ENCODE data around the gene MAVS.

MAVS gene

DNA sequence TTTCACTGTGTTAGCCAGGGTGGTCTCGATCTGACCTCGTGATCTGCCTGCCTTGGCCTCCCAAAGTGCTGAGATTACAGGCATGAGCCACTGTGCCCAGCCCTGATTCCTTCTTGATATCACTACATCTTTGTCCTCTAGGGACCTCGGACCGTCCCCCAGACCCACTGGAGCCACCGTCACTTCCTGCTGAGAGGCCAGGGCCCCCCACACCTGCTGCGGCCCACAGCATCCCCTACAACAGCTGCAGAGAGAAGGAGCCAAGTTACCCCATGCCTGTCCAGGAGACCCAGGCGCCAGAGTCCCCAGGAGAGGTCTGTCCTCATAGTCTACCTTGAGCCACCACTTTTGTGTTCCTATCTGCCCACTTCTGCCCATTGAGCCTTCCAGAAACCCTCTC is 14.6 kb downstream of the MAVS start:
- H3K4me1 ChIP-seq (ENCODE audit: control insufficient read depth, insufficient read depth, low read length): no peaks in the 10 kb centered on the region
- H3K9ac ChIP-seq (ENCODE audit: low read depth, low read length): no peak overlapping the region
- no peaks in the 10 kb centered on the region for H3K27me3 ChIP-seq (ENCODE audit: control insufficient read depth, insufficient read depth, low read length)
- H3K9me3 ChIP-seq (replicated peaks; ENCODE audit: low read length): no peaks in the 10 kb centered on the region
- H3K4me2 ChIP-seq (ENCODE audit: low read length): no peak overlapping the region
- H3K4me3 ChIP-seq (ENCODE audit: low read length): no peak overlapping the region
- peaks cover 69% of the 10 kb centered on the region for H3K36me3 ChIP-seq (ENCODE audit: insufficient read depth, low read length)

DNA sequence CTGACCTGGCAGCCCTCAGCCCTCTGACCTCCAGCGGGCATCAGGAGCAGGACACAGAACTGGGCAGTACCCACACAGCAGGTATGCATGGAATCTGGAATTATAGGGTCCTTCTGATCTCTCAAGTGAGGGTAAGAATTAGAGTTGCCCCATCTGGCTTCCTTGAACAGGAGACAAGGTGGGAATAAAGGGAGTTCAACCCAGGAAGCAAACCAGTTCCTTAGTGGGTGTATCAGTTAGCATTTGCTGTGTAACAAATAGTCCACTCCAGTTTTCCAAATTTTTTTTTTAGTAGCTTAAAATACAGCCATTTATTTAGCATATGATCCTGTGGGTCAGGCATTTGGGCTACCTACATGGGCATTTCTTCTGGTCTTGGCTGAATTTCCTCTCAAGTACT is 15.7 kb downstream of the MAVS start:
- no peaks in the 10 kb centered on the region for H3K4me1 ChIP-seq (ENCODE audit: control insufficient read depth, insufficient read depth, low read length)
- no peaks in the 10 kb centered on the region for H3K27me3 ChIP-seq (ENCODE audit: control insufficient read depth, insufficient read depth, low read length)
- no peak overlapping the region for H3K9ac ChIP-seq (ENCODE audit: low read depth, low read length)
- H3K9me3 ChIP-seq (replicated peaks; ENCODE audit: low read length): no peaks in the 10 kb centered on the region
- no peak overlapping the region for H3K4me3 ChIP-seq (ENCODE audit: low read length)
- H3K36me3 ChIP-seq (ENCODE audit: insufficient read depth, low read length): peaks cover 75% of the 10 kb centered on the region
- H3K4me2 ChIP-seq (ENCODE audit: low read length): no peak overlapping the region

DNA sequence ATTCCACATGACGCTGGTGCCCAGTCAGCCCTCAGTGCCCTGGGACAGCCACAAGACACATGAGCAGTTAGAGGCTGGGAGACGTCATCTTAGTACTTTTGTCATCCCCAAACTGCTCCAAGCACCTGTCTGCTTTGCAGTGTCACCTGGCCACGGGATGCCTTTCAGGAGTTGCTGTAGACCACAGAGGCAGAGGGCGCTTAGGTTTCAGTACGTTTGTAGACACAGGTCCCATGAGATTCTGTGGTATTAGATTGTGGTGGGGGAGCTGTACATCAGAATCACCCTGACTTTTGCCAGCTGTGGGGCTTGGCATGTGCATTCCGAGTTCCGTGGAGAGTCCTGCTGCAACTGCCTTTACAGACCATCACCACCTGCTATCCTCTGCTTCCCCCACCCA is 16.7 kb downstream of the MAVS start:
- H3K4me1 ChIP-seq (ENCODE audit: control insufficient read depth, insufficient read depth, low read length): no peaks in the 10 kb centered on the region
- H3K4me2 ChIP-seq (ENCODE audit: low read length): no peak overlapping the region
- peaks cover 75% of the 10 kb centered on the region for H3K36me3 ChIP-seq (ENCODE audit: insufficient read depth, low read length)
- no peaks in the 10 kb centered on the region for H3K9me3 ChIP-seq (replicated peaks; ENCODE audit: low read length)
- no peak overlapping the region for H3K9ac ChIP-seq (ENCODE audit: low read depth, low read length)
- no peak overlapping the region for H3K4me3 ChIP-seq (ENCODE audit: low read length)
- H3K27me3 ChIP-seq (ENCODE audit: control insufficient read depth, insufficient read depth, low read length): no peaks in the 10 kb centered on the region

DNA sequence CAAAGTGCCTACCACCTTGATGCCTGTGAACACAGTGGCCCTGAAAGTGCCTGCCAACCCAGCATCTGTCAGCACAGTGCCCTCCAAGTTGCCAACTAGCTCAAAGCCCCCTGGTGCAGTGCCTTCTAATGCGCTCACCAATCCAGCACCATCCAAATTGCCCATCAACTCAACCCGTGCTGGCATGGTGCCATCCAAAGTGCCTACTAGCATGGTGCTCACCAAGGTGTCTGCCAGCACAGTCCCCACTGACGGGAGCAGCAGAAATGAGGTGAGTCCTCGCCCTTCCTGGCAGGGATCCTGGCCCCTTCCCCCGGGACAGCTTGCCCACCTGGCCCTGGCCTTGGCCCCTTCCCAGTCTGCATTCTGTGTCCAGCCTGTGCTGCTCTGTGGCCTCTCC is 17.9 kb downstream of the MAVS start:
- Histone ChIP-seq H3K4me2 (ENCODE audit: low read length) (no peak overlapping the region), H3K9me3 (replicated peaks; ENCODE audit: low read length) (no peaks in the 10 kb centered on the region), H3K27me3 (ENCODE audit: control insufficient read depth, insufficient read depth, low read length) (no peaks in the 10 kb centered on the region), H3K4me1 (ENCODE audit: control insufficient read depth, insufficient read depth, low read length) (no peaks in the 10 kb centered on the region), H3K9ac (ENCODE audit: low read depth, low read length) (no peak overlapping the region), H3K4me3 (ENCODE audit: low read length) (no peak overlapping the region), H3K36me3 (ENCODE audit: insufficient read depth, low read length) (peaks cover 71% of the 10 kb centered on the region)

DNA sequence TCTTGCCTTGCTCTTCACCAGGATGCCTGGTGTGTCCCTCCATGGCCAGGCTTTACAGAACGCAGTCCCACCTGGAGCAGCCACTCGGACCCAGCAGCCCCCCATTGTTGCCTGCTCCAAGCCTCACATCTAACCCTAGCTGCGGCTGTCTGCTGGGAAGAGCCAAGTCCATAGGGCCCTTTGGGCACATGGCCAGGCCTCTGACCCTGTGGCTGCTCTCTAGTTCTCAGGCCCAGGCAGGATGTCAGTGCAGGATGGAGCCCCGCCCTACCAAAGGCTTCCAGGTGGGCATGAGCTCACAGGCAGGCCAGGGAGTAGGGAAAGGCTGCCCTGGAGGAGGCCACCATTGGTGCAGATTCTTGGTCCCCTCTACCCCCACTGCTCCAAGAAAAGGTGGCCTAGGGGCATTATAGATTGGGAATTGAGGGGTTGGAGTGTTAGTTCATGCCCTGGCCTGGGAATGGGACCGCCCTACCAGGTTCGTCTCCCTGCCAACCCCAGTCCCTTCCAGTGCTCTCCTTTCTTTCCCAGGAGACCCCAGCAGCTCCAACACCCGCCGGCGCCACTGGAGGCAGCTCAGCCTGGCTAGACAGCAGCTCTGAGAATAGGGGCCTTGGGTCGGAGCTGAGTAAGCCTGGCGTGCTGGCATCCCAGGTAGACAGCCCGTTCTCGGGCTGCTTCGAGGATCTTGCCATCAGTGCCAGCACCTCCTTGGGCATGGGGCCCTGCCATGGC is 18.7 kb downstream of the MAVS start:
- no peak overlapping the region for H3K9ac ChIP-seq (ENCODE audit: low read depth, low read length)
- H3K4me3 ChIP-seq (ENCODE audit: low read length): no peak overlapping the region
- peaks cover 77% of the 10 kb centered on the region for H3K36me3 ChIP-seq (ENCODE audit: insufficient read depth, low read length)
- H3K4me2 ChIP-seq (ENCODE audit: low read length): no peak overlapping the region
- H3K27me3 ChIP-seq (ENCODE audit: control insufficient read depth, insufficient read depth, low read length): no peaks in the 10 kb centered on the region
- no peaks in the 10 kb centered on the region for H3K9me3 ChIP-seq (replicated peaks; ENCODE audit: low read length)
- no peaks in the 10 kb centered on the region for H3K4me1 ChIP-seq (ENCODE audit: control insufficient read depth, insufficient read depth, low read length)

DNA sequence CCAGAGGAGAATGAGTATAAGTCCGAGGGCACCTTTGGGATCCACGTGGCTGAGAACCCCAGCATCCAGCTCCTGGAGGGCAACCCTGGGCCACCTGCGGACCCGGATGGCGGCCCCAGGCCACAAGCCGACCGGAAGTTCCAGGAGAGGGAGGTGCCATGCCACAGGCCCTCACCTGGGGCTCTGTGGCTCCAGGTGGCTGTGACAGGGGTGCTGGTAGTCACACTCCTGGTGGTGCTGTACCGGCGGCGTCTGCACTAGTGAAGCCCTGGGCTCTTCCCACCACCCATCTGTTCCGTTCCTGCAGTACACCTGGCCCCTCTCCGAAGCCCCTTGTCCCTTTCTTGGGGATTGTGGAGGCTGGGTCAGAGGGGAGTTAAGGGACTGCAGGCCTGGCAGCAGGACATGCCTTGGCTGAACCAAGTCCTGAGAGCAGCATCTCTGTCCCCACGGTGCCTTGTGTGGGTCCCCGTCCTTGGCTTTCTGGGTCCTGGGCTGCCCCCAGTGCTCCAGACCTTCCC is 19.3 kb downstream of the MAVS start:
- H3K4me2 ChIP-seq (ENCODE audit: low read length): no peak overlapping the region
- H3K36me3 ChIP-seq (ENCODE audit: insufficient read depth, low read length): peaks cover 77% of the 10 kb centered on the region
- H3K9ac ChIP-seq (ENCODE audit: low read depth, low read length): no peak overlapping the region
- H3K27me3 ChIP-seq (ENCODE audit: control insufficient read depth, insufficient read depth, low read length): no peaks in the 10 kb centered on the region
- no peak overlapping the region for H3K4me3 ChIP-seq (ENCODE audit: low read length)
- H3K4me1 ChIP-seq (ENCODE audit: control insufficient read depth, insufficient read depth, low read length): no peaks in the 10 kb centered on the region
- H3K9me3 ChIP-seq (replicated peaks; ENCODE audit: low read length): no peaks in the 10 kb centered on the region

DNA sequence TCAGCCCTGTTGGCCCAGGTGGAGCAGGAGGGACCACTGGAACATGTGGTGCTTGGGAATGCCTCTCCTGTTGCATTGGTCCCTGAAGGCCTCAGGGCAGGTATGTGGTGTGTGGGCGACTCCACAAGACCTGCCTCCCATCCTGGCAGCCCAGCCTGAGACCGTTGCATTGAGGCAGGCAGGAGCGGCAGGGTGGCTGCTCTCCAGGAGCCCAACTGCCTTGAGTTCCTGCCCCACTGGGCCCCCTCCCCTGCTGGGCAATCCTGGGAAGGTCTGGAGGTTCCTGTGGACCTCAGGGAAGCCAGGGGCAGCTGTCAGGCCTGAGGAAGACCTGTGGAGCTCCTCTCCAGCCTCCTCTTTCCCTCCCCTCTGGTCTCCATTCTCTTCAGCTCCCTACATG is 19.8 kb downstream of the MAVS start:
- Histone ChIP-seq H3K9ac (ENCODE audit: low read depth, low read length) (no peak overlapping the region), H3K4me1 (ENCODE audit: control insufficient read depth, insufficient read depth, low read length) (no peaks in the 10 kb centered on the region), H3K27me3 (ENCODE audit: control insufficient read depth, insufficient read depth, low read length) (no peaks in the 10 kb centered on the region), H3K4me2 (ENCODE audit: low read length) (no peak overlapping the region), H3K9me3 (replicated peaks; ENCODE audit: low read length) (no peaks in the 10 kb centered on the region), H3K4me3 (ENCODE audit: low read length) (no peak overlapping the region), H3K36me3 (ENCODE audit: insufficient read depth, low read length) (peaks cover 79% of the 10 kb centered on the region)

DNA sequence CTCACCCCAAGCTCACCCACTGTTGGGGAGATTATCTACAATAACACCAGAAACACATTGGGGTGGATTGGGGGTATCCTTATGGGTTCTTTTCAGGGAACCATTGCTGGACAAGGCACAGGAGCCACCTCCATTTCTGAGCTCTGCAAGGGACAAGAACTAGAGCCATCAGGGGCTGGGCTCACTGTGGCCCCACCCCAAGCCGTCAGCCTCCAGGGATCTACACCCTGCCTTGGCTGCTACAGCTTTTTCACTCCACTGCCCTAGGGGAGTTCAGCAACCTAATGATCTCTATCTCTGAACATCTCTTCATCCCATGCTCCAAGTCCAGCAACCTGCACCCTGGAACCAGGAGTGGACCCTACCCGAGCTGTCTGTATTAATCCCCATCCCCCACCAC is 21.2 kb downstream of the MAVS start:
- H3K36me3 ChIP-seq (ENCODE audit: insufficient read depth, low read length): peaks cover 80% of the 10 kb centered on the region

DNA sequence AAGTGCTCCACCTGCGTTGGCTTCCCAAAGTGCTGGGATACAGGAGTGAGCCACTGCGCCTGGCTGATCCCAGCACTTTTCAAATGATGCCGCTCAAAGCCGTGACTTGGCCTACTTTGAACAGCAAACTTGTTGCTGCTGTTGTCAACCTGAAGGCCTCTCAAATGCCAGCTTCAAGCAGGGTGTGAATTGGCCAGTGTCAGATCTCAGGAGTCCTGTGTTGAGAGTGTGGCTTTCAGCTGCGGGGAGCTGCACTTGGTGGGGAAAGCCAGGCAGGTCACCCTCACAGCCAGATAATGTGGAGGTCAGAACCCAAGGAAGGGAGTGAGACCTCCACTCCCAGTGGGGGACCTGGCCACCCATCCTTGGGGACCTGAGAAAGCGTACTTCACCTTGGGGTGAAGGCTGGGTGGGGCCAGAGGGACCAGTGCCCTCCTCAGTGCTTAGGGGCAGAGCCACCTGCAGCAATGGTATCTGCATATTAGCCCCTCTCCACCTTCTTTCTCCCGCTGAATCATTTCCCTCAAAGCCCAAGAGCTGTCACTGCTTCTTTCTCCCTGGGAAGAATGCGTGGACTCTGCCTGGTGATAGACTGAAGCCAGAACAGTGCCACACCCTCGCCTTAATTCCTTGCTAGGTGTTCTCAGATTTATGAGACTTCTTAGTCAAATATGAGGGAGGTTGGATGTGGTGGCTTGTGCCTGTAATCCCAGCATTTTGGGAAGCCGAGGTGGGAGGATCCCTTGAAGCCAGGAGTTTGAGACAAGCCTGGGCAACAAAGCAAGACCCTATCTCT is 23.4 kb downstream of the MAVS start:
- Histone ChIP-seq H3K36me3 (ENCODE audit: insufficient read depth, low read length) (peaks cover 74% of the 10 kb centered on the region), H3K9ac (ENCODE audit: low read depth, low read length) (no peak overlapping the region), H3K27me3 (ENCODE audit: control insufficient read depth, insufficient read depth, low read length) (no peaks in the 10 kb centered on the region), H3K4me2 (ENCODE audit: low read length) (no peak overlapping the region), H3K9me3 (replicated peaks; ENCODE audit: low read length) (no peaks in the 10 kb centered on the region), H3K4me1 (ENCODE audit: control insufficient read depth, insufficient read depth, low read length) (no peaks in the 10 kb centered on the region), H3K4me3 (ENCODE audit: low read length) (no peak overlapping the region)

More for the DNA sequence above, 21.2 kb downstream of the MAVS start:
- Histone ChIP-seq H3K9me3 (replicated peaks; ENCODE audit: low read length) (no peaks in the 10 kb centered on the region), H3K4me1 (ENCODE audit: control insufficient read depth, insufficient read depth, low read length) (no peaks in the 10 kb centered on the region), H3K4me3 (ENCODE audit: low read length) (no peak overlapping the region), H3K4me2 (ENCODE audit: low read length) (no peak overlapping the region), H3K27me3 (ENCODE audit: control insufficient read depth, insufficient read depth, low read length) (no peaks in the 10 kb centered on the region), H3K9ac (ENCODE audit: low read depth, low read length) (no peak overlapping the region)

DNA sequence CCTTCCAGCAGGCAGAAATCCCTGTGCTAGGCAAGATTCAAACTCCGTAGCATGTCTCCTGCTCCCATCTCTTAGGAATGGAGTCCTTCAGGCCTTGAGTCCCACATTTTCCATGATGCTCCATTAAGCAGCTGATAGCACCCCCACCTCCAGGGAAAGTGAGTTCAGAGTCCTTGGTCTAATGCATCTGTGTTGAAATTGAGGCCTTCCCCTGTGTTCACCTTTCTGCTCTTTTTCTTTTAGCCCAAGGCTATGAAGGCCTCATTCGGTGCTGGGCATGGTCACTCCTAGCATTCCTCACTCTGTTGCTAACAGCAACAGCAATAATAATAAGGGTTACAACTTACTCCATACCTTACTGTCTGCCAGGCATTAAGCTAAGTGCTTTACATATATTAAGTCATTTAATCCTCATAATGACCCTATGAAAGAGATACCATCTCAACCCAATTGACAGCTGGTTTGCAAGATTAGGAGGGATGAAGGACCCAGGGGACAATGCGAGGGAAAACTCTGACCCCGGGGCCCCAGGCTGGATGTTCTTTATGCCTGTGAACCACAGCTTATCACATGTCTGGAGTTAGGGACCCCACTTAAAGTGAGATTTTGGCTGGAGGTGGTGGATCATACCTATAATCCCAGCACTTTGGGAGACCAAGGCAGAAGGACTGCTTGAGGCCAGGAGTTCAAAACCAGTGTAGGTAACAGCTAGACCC is 25.1 kb downstream of the MAVS start:
- peaks cover 58% of the 10 kb centered on the region for H3K36me3 ChIP-seq (ENCODE audit: insufficient read depth, low read length)
- H3K9me3 ChIP-seq (replicated peaks; ENCODE audit: low read length): no peaks in the 10 kb centered on the region

DNA sequence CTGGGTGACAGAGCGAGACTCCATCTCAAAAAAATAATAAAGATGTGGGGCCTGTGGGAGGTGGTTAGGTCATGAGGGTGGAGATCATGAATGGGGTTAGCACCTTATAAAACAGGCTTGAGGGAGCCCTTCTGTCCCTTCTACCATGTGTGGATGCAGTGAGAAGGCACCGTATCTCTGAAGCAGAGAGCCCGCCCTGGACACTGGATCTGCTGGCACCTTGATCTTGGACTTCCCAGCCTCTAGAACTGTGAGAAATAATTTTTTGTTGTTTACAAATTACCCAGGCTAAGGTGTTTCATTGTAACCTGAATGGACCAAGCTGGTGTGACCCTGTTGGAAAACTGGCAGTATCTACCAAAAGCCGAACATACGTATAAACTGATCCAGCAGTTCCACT is 26.9 kb downstream of the MAVS start:
- Histone ChIP-seq H3K4me2 (ENCODE audit: low read length) (no peak overlapping the region), H3K4me1 (ENCODE audit: control insufficient read depth, insufficient read depth, low read length) (no peaks in the 10 kb centered on the region), H3K36me3 (ENCODE audit: insufficient read depth, low read length) (peaks cover 41% of the 10 kb centered on the region), H3K9me3 (replicated peaks; ENCODE audit: low read length) (no peaks in the 10 kb centered on the region), H3K9ac (ENCODE audit: low read depth, low read length) (no peak overlapping the region), H3K4me3 (ENCODE audit: low read length) (no peak overlapping the region), H3K27me3 (ENCODE audit: control insufficient read depth, insufficient read depth, low read length) (no peaks in the 10 kb centered on the region)

More for the DNA sequence above, 25.1 kb downstream of the MAVS start:
- H3K4me1 ChIP-seq (ENCODE audit: control insufficient read depth, insufficient read depth, low read length): no peaks in the 10 kb centered on the region
- H3K9ac ChIP-seq (ENCODE audit: low read depth, low read length): no peak overlapping the region
- H3K4me3 ChIP-seq (ENCODE audit: low read length): no peak overlapping the region
- no peak overlapping the region for H3K4me2 ChIP-seq (ENCODE audit: low read length)
- H3K27me3 ChIP-seq (ENCODE audit: control insufficient read depth, insufficient read depth, low read length): no peaks in the 10 kb centered on the region

Measured in skeletal muscle satellite cell (primary cell).